Immature natural killer cell (primary cell): Measurements from ENCODE around the gene NT5C1B. TPM values are rescaled to one million over a fixed set of nuclear protein-coding genes. Genes with fewer than 3 reads are reported as not detected.

Experiments used
- DNase-seq, 3 donors: peaks; one replicate each; pipeline ENCODE4 v3.0.0; 2022; ENCODE audit warnings: mixed read lengths in 1 of 3
- H3K27ac Mint-ChIP-seq, 6 donors: one replicate each; pipeline ENCODE4 v1.8.0; 2020; ENCODE audit warnings: mixed read lengths in 6 of 6, mild to moderate bottlenecking in 5 of 6, inconsistent platforms in 4 of 6, moderate library complexity in 3 of 6
- H3K27me3 Mint-ChIP-seq, 3 donors: one replicate each; pipeline ENCODE4 v1.8.0; 2020 to 2021; ENCODE audit warnings: low read depth in 3 of 3, mild to moderate bottlenecking in 3 of 3, mixed read lengths in 3 of 3, moderate library complexity in 3 of 3, inconsistent platforms in 1 of 3
- H3K36me3 Mint-ChIP-seq, 3 donors: one replicate each; pipeline ENCODE4 v1.8.0; 2020; ENCODE audit warnings: mixed read lengths in 3 of 3, inconsistent platforms in 2 of 3, mild to moderate bottlenecking in 2 of 3
- H3K4me1 Mint-ChIP-seq, 2 donors: one replicate each; pipeline ENCODE4 v1.8.0; 2020; ENCODE audit warnings: inconsistent platforms in 2 of 2, mild to moderate bottlenecking in 2 of 2, mixed read lengths in 2 of 2, moderate library complexity in 1 of 2
- H3K4me3 Mint-ChIP-seq, 5 donors: one replicate each; pipeline ENCODE4 v1.8.0; 2020; ENCODE audit warnings: mild to moderate bottlenecking in 5 of 5, mixed read lengths in 5 of 5, inconsistent platforms in 3 of 5, moderate library complexity in 3 of 5
- H3K9me3 Mint-ChIP-seq, 6 donors: one replicate each; pipeline ENCODE4 v1.8.0; 2020; ENCODE audit warnings: mild to moderate bottlenecking in 6 of 6, mixed read lengths in 6 of 6, inconsistent platforms in 4 of 6, moderate library complexity in 3 of 6
- polyA plus RNA-seq, 3 donors: library from polyadenylated mRNA; unstranded; fragments of 300-500 nt; fragmentation: Illumina TruSeq; gene quantifications; one replicate each; pipeline ENCODE4 v1.2.3, GENCODE V29; 2021

NT5C1B gene
- polyA plus RNA-seq, 3 donors from 2014 or later = 0.21 to 0.61 TPM; not detected in 1

DNA sequence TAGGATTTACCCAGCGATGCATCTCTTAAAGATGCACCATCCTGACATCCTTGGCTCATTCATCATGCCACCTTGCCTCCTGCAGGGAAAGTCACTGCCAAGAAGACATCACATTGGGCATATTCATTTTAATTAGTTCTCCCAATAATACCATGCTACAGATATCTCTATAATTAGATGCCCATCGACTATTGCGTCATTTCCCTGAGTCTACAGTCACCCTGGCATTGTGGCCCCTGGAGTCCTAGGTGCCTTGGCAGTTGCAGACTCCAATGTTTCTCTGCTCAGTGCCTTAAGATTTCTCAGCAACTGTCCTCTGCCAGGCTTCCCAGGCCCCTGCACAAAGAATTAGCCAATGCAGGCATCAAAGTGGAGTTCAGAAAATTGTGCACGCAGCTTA is 61.5 kb downstream of the NT5C1B start:
- Mint-ChIP-seq H3K27me3 (peaks cover 0 to 4% (median 2%) of the 10 kb centered on the region in 3 donors), H3K27ac (no peak overlapping the region), H3K36me3 (no peaks in the 10 kb centered on the region), H3K4me3 (no peak overlapping the region), H3K9me3 (no peaks in the 10 kb centered on the region), H3K4me1 (no peaks in the 10 kb centered on the region)
- DNase-seq = no peak

DNA sequence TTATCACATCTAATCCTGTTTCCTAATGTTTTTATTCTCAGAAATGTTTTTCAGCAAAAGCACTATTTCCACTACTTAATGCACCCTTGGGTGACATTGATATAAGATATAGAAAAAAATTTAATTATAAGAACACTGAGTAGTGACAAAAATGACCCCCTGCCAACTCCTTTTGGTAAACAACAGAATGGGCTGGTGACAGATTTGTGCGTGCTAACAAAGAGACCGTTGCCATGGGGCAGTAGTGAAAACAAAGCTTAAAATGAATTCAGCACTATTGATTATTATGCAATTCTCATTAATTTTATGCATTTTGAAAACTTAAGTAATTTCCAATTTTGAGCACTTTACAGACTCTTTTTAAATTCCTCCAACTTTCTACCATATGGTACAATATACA is 62.0 kb downstream of the NT5C1B start:
- H3K4me1 Mint-ChIP-seq = no peaks in the 10 kb centered on the region
- H3K36me3 Mint-ChIP-seq = no peaks in the 10 kb centered on the region
- no peaks in the 10 kb centered on the region for H3K9me3 Mint-ChIP-seq

GRCh38 chr2:18526429-18526828 is 62.9 kb downstream of the NT5C1B start:
- H3K36me3 Mint-ChIP-seq = no peaks in the 10 kb centered on the region
- no peak overlapping the region for H3K4me3 Mint-ChIP-seq
- H3K4me1 Mint-ChIP-seq = no peaks in the 10 kb centered on the region
- H3K27me3 Mint-ChIP-seq = peaks cover 0 to 4% (median 2%) of the 10 kb centered on the region in 3 donors
- H3K27ac Mint-ChIP-seq = no peak overlapping the region
- no peak for DNase-seq
- H3K9me3 Mint-ChIP-seq = no peaks in the 10 kb centered on the region

More for the DNA sequence above, 62.0 kb downstream of the NT5C1B start:
- Mint-ChIP-seq H3K4me3 (no peak overlapping the region), H3K27ac (no peak overlapping the region), H3K27me3 (peaks cover 0 to 4% (median 2%) of the 10 kb centered on the region in 3 donors)
- no peak for DNase-seq

DNA sequence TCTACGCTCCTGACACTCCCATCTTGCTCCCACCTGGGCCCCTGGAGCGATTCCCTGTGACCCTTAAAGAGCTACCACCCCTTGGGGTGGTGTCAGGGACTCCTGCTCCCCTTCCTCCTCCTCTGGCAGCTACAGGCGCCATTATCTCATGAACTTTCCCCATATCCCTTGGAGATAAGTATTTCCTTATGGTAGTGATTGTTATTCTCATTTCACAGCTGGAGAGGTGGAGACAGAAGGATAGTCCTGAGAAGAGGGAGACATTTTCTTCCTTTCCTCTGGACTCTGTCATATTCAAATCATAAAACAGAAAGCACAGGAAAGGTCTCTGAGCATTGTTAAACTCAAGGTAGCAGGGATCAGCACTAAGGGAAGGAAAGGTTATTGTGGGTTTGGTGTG is 63.5 kb downstream of the NT5C1B start:
- no peak for DNase-seq
- Mint-ChIP-seq H3K27ac (no peak overlapping the region), H3K27me3 (peaks cover 0 to 4% (median 2%) of the 10 kb centered on the region in 3 donors), H3K4me3 (no peak overlapping the region), H3K36me3 (no peaks in the 10 kb centered on the region), H3K9me3 (no peaks in the 10 kb centered on the region), H3K4me1 (no peaks in the 10 kb centered on the region)

DNA sequence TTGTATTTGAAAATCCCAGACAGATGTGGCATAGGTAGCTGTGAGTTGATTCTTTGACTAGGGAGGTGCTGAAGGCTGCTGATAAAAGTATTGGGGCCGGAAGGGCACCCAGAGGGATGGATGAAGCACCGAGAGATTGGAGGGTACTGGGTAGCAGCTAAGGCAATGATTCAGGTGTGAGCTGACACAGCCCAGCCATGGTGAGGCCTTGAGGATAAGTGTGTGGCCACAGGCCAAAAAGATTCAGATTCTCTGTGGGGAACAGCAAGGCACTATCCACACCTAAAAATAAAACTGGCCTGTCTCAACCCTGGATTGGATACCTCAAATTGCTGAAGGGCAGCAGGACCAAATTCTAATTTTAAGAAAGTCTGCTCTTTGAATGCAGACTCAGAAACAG is 64.1 kb downstream of the NT5C1B start:
- no peak overlapping the region for H3K4me3 Mint-ChIP-seq
- H3K27me3 Mint-ChIP-seq = peaks cover 2 to 4% (median 3%) of the 10 kb centered on the region in 3 donors
- no peaks in the 10 kb centered on the region for H3K9me3 Mint-ChIP-seq
- no peaks in the 10 kb centered on the region for H3K36me3 Mint-ChIP-seq
- no peak overlapping the region for H3K27ac Mint-ChIP-seq
- DNase-seq = no peak
- H3K4me1 Mint-ChIP-seq = no peaks in the 10 kb centered on the region

GRCh38 chr2:18522484-18523146 is 66.8 kb downstream of the NT5C1B start:
- Mint-ChIP-seq H3K36me3 (no peaks in the 10 kb centered on the region), H3K27ac (no peak overlapping the region), H3K4me1 (no peaks in the 10 kb centered on the region), H3K4me3 (no peak overlapping the region), H3K27me3 (peaks cover 0 to 3% (median 2%) of the 10 kb centered on the region in 3 donors), H3K9me3 (no peaks in the 10 kb centered on the region)
- no peak for DNase-seq

GRCh38 chr2:18520451-18521425 is 68.6 kb downstream of the NT5C1B start:
- Mint-ChIP-seq H3K4me1 (no peaks in the 10 kb centered on the region), H3K9me3 (no peaks in the 10 kb centered on the region), H3K4me3 (no peak overlapping the region), H3K27ac (no peak overlapping the region), H3K27me3 (peaks cover 2 to 5% (median 3%) of the 10 kb centered on the region in 3 donors), H3K36me3 (no peaks in the 10 kb centered on the region)
- peak; percentile 52 to 63 (median 52) for DNase-seq

DNA sequence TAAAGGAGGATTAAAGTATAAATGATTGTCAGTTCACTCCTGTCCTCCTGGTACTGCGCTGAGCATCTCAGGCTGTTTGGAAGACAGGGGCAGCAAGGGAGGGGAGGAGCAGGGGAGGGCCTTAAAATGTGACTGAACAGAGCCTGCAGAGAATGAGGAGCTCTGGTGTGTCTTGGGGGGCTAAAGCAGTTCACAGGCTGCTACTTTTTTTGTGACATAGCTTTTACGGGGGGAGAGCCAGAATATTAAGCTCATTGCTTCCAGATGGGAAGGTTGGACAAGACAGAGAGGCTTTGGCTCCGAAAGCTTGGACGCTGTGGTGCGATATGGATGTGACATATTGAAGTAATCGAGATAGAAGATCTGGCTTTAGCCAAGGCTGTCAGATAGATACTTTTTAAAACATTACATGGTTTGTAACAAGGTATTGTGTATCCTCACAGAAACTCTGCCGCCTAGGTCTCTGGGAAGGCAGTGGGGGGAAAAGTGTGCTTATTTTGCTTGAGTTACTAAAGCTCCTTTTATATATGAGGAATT is 69.4 kb downstream of the NT5C1B start:
- H3K27ac Mint-ChIP-seq = no peak overlapping the region

DNA sequence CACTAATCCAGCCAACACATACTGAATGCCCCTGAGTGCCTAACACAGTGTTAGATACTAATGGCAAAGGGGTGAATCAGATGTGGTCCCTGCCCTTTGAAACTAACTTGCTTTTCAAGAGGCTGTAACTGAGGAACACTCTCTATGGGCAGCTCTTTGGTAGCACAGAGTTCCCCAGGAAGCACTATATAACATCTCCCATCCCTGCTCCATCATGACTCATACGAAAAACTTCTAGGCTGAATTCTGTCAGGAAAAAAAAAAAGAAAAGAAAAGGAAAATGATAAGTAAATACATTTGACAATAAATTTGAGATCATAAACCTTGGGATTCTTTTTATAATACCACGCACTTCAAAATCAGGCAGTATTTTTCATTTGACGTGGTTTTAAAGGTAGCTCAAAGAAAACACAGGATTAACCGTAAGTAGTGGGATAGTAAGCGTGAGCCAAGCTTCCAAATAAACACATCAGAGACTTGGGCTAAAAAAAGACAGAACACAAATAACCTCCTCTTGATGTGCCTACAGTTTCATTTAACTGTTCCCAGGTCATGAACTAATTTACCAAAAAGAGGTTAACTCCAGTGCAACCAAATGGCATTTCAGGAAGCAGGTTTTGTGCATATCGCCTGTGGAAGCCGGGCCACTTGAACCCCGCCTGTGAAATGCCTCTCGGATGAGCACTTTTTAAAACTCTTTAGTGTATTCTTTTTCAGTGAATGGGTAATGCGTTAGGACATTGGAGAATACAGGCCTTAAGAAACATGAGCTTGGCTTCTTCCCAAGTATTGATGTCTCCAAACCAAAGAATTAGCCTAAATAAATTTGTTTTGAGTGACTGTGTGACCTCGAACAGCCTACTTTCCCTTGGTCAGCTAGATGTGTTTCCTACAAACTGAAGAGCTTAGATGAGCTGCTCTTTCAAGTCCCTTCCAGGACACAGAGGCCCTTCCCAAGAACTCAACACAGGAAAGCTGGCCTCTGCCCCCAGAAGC is 71.0 kb downstream of the NT5C1B start:
- Mint-ChIP-seq H3K27ac (no peak overlapping the region), H3K9me3 (no peaks in the 10 kb centered on the region), H3K27me3 (peaks cover 3 to 8% (median 7%) of the 10 kb centered on the region in 3 donors), H3K4me1 (no peaks in the 10 kb centered on the region), H3K4me3 (no peak overlapping the region), H3K36me3 (no peaks in the 10 kb centered on the region)
- no peak for DNase-seq

More for the DNA sequence above, 69.4 kb downstream of the NT5C1B start:
- Mint-ChIP-seq H3K27me3 (peaks cover 3 to 8% (median 6%) of the 10 kb centered on the region in 3 donors), H3K36me3 (no peaks in the 10 kb centered on the region), H3K4me3 (no peak overlapping the region), H3K9me3 (no peaks in the 10 kb centered on the region), H3K4me1 (no peaks in the 10 kb centered on the region)
- DNase-seq = no peak

DNA sequence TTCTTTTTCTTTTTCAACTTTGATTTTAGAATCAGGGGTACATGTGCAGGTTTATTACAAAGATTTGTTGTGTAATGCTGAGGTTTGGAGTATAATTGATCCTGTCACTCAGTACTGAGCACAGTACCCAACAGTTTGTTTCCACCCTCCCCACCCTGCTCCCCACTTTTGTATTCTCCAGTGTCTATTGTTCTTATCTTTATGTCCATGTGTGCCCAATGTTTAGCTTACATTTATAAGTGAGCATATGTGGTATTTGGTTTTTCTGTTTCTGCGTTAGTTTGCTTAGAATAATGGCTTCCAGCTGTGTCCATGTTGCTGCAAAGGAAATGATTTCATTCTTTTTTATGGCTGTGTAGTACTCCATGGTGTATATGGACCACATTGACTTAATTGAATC is 72.0 kb downstream of the NT5C1B start:
- H3K9me3 Mint-ChIP-seq = no peaks in the 10 kb centered on the region
- peaks cover 3 to 8% (median 5%) of the 10 kb centered on the region in 3 donors for H3K27me3 Mint-ChIP-seq
- H3K4me1 Mint-ChIP-seq = no peaks in the 10 kb centered on the region
- no peak overlapping the region for H3K27ac Mint-ChIP-seq
- no peak for DNase-seq
- no peaks in the 10 kb centered on the region for H3K36me3 Mint-ChIP-seq
- H3K4me3 Mint-ChIP-seq = no peak overlapping the region

- Mint-ChIP-seq H3K9me3 (no peaks in the 10 kb centered on the region), H3K27me3 (peaks cover 3 to 12% (median 7%) of the 10 kb centered on the region in 3 donors), H3K36me3 (no peaks in the 10 kb centered on the region), H3K4me1 (no peaks in the 10 kb centered on the region), H3K4me3 (no peak overlapping the region), H3K27ac (no peak overlapping the region)
- no peak for DNase-seq
Observed at GRCh38 chr2:18516112-18516511, 73.3 kb downstream of the NT5C1B start.

DNA sequence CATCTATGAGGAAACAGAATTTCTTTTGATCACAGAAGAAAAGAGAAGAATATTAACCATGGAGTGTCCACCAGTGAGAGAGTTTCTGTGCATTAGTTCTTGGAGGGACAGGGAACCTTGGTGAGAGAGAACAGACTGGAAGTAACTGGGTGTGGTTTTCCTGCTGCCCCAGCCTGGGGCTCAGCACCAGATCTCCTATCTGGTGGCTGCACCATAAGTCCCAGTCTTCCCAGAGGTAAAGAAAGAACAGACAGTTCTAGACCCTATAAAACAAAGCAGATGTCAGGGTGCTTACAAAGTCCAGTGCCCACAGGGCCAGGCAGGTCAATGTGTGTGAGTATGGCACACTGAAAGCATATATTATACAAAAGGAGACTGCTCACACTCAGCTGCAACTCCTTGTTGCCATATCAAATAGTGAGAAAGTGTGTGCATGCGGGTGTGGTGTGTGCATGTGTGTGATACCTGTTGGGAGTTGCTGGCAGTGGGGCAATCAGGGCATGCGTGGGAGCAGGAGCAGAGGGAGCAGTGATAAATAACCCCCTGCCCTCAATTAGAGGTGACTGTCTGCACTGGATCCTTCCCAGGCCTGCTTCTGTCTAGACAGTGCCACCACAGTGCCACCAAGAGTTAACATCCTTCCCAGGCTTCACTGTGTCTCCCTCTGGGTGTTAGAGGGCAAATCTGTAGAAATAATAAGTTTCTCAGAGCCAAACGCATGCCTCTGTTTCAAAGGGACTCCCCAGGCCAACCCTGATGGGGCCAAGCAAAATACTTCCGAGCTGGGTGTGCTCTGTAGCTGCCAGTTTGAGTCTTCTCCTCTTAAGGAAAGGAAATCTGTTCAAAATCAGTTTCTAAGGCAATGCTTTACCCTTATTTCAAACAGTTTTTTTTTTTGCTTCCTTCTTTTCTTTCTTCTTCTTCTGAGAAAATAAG is 74.6 kb downstream of the NT5C1B start:
- Mint-ChIP-seq H3K4me1 (no peaks in the 10 kb centered on the region), H3K27ac (no peak overlapping the region), H3K27me3 (peaks cover 0 to 12% (median 9%) of the 10 kb centered on the region in 3 donors), H3K9me3 (no peaks in the 10 kb centered on the region), H3K4me3 (no peak overlapping the region), H3K36me3 (no peaks in the 10 kb centered on the region)
- no peak for DNase-seq
